Urinary bladder (tissue), 4 donors: ENCODE results near the gene PCBD1. TPM values are rescaled to one million over a fixed set of nuclear protein-coding genes. Genes with fewer than 3 reads are reported as not detected.
"Not testable (repeated sequence)": the region's sequence is repeated elsewhere in the genome, so short reads cannot be mapped to it uniquely, and the experiment has no call there.

Experiments
- DNase-seq: peaks from one replicate; pipeline ENCODE4 v3.0.0-alpha.2; 2015; ENCODE audit errors: extremely low spot score
- H3K27ac ChIP-seq: one replicate; pipeline ENCODE4 v1.5.1; 2013; ENCODE audit warnings: low read depth, mild to moderate bottlenecking, moderate library complexity
- H3K36me3 ChIP-seq: one replicate; pipeline ENCODE4 v1.6.1; 2013; ENCODE audit warnings: mild to moderate bottlenecking, moderate library complexity; ENCODE audit not compliant: insufficient read depth
- H3K4me1 ChIP-seq: one replicate; pipeline ENCODE4 v1.6.1; 2013; ENCODE audit warnings: mild to moderate bottlenecking, moderate library complexity; ENCODE audit not compliant: insufficient read depth
- H3K4me3 ChIP-seq: one replicate; pipeline ENCODE4 v1.5.1; 2013; ENCODE audit warnings: low read depth, low read length
- WGBS: extraction: QIAGEN DNeasy Blood & Tissue Kit; methylation state at CpG from one replicate; pipeline ENCODE4 v1.1.7; 2013; 5-methylcytosine and 5-hydroxymethylcytosine counted together
- polyA plus RNA-seq: library from polyadenylated mRNA; stranded (reverse); fragments of 200-250 nt; gene quantifications from one replicate; pipeline ENCODE4 v1.2.3, GENCODE V29; 2013
- total RNA-seq: library from RNA; depleted of rRNA; stranded (reverse); fragments of >200 nt; gene quantifications from one replicate; pipeline ENCODE4 v1.2.3, GENCODE V29; 2014
- donor health status: healthy with polysubstance abuse.
- donor health status: healthy.

The PCBD1 gene
- total and polyA plus RNA-seq, 2 donors = 25.6 to 95.0 TPM

- no peak for DNase-seq
- no peaks in the 10 kb centered on the region for H3K4me1 ChIP-seq
- H3K4me3 ChIP-seq = no peak overlapping the region
- 75% methylated on average over 18 of the region's 18 CpGs for WGBS
- H3K27ac ChIP-seq = no peak overlapping the region
- H3K36me3 ChIP-seq = no peaks in the 10 kb centered on the region
Measured at GRCh38 chr10:70926226-70927000, 38.0 kb upstream of the PCBD1 start.

- no peak overlapping the region for H3K4me3 ChIP-seq
- WGBS = 28% methylated on average over 22 of the region's 22 CpGs
- no peak overlapping the region for H3K27ac ChIP-seq
- no peak for DNase-seq
- no peaks in the 10 kb centered on the region for H3K4me1 ChIP-seq
- no peaks in the 10 kb centered on the region for H3K36me3 ChIP-seq
Measured at GRCh38 chr10:70925377-70926225, 37.2 kb upstream of the PCBD1 start.

- H3K4me1 ChIP-seq = no peaks in the 10 kb centered on the region
- DNase-seq = no peak
Measured at GRCh38 chr10:70923696-70924095, 35.3 kb upstream of the PCBD1 start.

GRCh38 chr10:70921285-70921684, 32.9 kb upstream of the PCBD1 start:
- Histone ChIP-seq H3K36me3 (no peaks in the 10 kb centered on the region), H3K27ac (no peak overlapping the region), H3K4me1 (no peaks in the 10 kb centered on the region), H3K4me3 (no peak overlapping the region)
- 77% methylated on average over 1 of the region's 1 CpG for WGBS
- no peak for DNase-seq

More at GRCh38 chr10:70923696-70924095, 35.3 kb upstream of the PCBD1 start:
- H3K36me3 ChIP-seq = no peaks in the 10 kb centered on the region
- no peak overlapping the region for H3K4me3 ChIP-seq
- WGBS = 85% methylated on average over 8 of the region's 8 CpGs
- H3K27ac ChIP-seq = no peak overlapping the region

- H3K4me3 ChIP-seq = no peak overlapping the region
- H3K27ac ChIP-seq = no peak overlapping the region
- 61% methylated on average over 4 of the region's 4 CpGs for WGBS
- no peaks in the 10 kb centered on the region for H3K36me3 ChIP-seq
- no peak for DNase-seq
- H3K4me1 ChIP-seq = no peaks in the 10 kb centered on the region
Measured at GRCh38 chr10:70920519-70920918, 32.2 kb upstream of the PCBD1 start.

GRCh38 chr10:70919906-70920305, 31.5 kb upstream of the PCBD1 start:
- not testable (repeated sequence) for H3K27ac ChIP-seq, H3K4me3 ChIP-seq, H3K4me1 ChIP-seq, DNase-seq, H3K36me3 ChIP-seq
- 90% methylated on average over 10 of the region's 10 CpGs for WGBS

- H3K4me3 ChIP-seq = no peak overlapping the region
- DNase-seq = no peak
- no peaks in the 10 kb centered on the region for H3K36me3 ChIP-seq
- no peaks in the 10 kb centered on the region for H3K4me1 ChIP-seq
- H3K27ac ChIP-seq = no peak overlapping the region
- WGBS = 47% methylated on average over 22 of the region's 22 CpGs
Measured at GRCh38 chr10:70918851-70919530, 30.6 kb upstream of the PCBD1 start.

- Histone ChIP-seq H3K4me1 (no peaks in the 10 kb centered on the region), H3K27ac (no peak overlapping the region), H3K4me3 (no peak overlapping the region), H3K36me3 (no peaks in the 10 kb centered on the region)
- DNase-seq = no peak
- 78% methylated on average over 10 of the region's 10 CpGs for WGBS
Measured at GRCh38 chr10:70917635-70918034, 29.3 kb upstream of the PCBD1 start.

GRCh38 chr10:70917226-70917625, 28.9 kb upstream of the PCBD1 start:
- DNase-seq = no peak
- no peaks in the 10 kb centered on the region for H3K4me1 ChIP-seq
- H3K27ac ChIP-seq = no peak overlapping the region
- WGBS = 81% methylated on average over 5 of the region's 5 CpGs
- no peaks in the 10 kb centered on the region for H3K36me3 ChIP-seq
- H3K4me3 ChIP-seq = no peak overlapping the region

GRCh38 chr10:70916241-70916640, 27.9 kb upstream of the PCBD1 start:
- WGBS = 92% methylated on average over 6 of the region's 6 CpGs
- Histone ChIP-seq H3K4me3 (no peak overlapping the region), H3K4me1 (no peaks in the 10 kb centered on the region), H3K36me3 (no peaks in the 10 kb centered on the region), H3K27ac (no peak overlapping the region)
- no peak for DNase-seq

- 92% methylated on average over 9 of the region's 9 CpGs for WGBS
- no peak overlapping the region for H3K4me3 ChIP-seq
- no peak overlapping the region for H3K27ac ChIP-seq
- no peak for DNase-seq
- no peaks in the 10 kb centered on the region for H3K4me1 ChIP-seq
- H3K36me3 ChIP-seq = no peaks in the 10 kb centered on the region
Measured at GRCh38 chr10:70915806-70916205, 27.4 kb upstream of the PCBD1 start.

GRCh38 chr10:70915206-70915605, 26.8 kb upstream of the PCBD1 start:
- Histone ChIP-seq H3K36me3 (no peaks in the 10 kb centered on the region), H3K4me3 (no peak overlapping the region), H3K27ac (no peak overlapping the region), H3K4me1 (no peaks in the 10 kb centered on the region)
- no peak for DNase-seq
- WGBS = 90% methylated on average over 5 of the region's 5 CpGs

- Histone ChIP-seq H3K4me1 (no peaks in the 10 kb centered on the region), H3K36me3 (no peaks in the 10 kb centered on the region), H3K27ac (no peak overlapping the region), H3K4me3 (no peak overlapping the region)
- 86% methylated on average over 10 of the region's 10 CpGs for WGBS
- no peak for DNase-seq
Measured at GRCh38 chr10:70914316-70914864, 26.0 kb upstream of the PCBD1 start.
